Colonic mucosa (tissue), 4 donors: ENCODE results near the gene IPO13. TPM values are rescaled to one million over a fixed set of nuclear protein-coding genes. Genes with fewer than 3 reads are reported as not detected.

Experiments
- DNase-seq: peaks from one replicate; pipeline ENCODE4 v3.0.0-alpha.2; 2020
- H3K27ac ChIP-seq: fragments of 200-600 bp; one replicate; pipeline ENCODE4 v1.8.0; 2021
- H3K27me3 ChIP-seq: fragments of 200-600 bp; one replicate; pipeline ENCODE4 v1.8.0; 2021
- H3K36me3 ChIP-seq: fragments of 200-600 bp; one replicate; pipeline ENCODE4 v1.8.0; 2021
- H3K4me1 ChIP-seq: fragments of 200-600 bp; one replicate; pipeline ENCODE4 v1.8.0; 2021; ENCODE audit warnings: mild to moderate bottlenecking
- H3K4me3 ChIP-seq: fragments of 200-600 bp; one replicate; pipeline ENCODE4 v1.8.0; 2021
- H3K9ac ChIP-seq, 2 donors: one replicate each; pipeline ENCODE4 v1.7.0; 2013; ENCODE audit warnings: control low read depth in 2 of 2, low read depth in 2 of 2, low read length in 2 of 2
- H3K9me3 ChIP-seq: fragments of 200-600 bp; one replicate; pipeline ENCODE4 v1.8.0; 2021
- intact Hi-C: fragments of 100-400 bp; cut with DNase I; formaldehyde crosslinking; loops from one replicate; pipeline ENCODE4 v1.14.1; 2022
- total RNA-seq, 2 donors: library from RNA; stranded (reverse); fragmentation: NEBNext Ultra II Directional in 1 of 2; extraction: Animal tissue kit (Norgen Biotek cat#: 25700) in 1 of 2; gene quantifications; one replicate each; pipeline ENCODE4 v1.2.1, GENCODE V29; 2021
- TF ChIP-seq, protein P1 (sequence below): fragments of 200-600 bp; IDR thresholded peaks from one replicate; pipeline ENCODE4 v1.8.0; 2022; ENCODE audit warnings: antibody characterized with exemption, mild to moderate bottlenecking
- donor health status: healthy.
- donor health status: DM: no; HTN: no; CAD: no.
- donor health status: DM: no; HTN: no; CAD: no.

Gene IPO13
- total RNA-seq, 2 donors from 2014 or later = 17.3 to 27.9 TPM

DNA sequence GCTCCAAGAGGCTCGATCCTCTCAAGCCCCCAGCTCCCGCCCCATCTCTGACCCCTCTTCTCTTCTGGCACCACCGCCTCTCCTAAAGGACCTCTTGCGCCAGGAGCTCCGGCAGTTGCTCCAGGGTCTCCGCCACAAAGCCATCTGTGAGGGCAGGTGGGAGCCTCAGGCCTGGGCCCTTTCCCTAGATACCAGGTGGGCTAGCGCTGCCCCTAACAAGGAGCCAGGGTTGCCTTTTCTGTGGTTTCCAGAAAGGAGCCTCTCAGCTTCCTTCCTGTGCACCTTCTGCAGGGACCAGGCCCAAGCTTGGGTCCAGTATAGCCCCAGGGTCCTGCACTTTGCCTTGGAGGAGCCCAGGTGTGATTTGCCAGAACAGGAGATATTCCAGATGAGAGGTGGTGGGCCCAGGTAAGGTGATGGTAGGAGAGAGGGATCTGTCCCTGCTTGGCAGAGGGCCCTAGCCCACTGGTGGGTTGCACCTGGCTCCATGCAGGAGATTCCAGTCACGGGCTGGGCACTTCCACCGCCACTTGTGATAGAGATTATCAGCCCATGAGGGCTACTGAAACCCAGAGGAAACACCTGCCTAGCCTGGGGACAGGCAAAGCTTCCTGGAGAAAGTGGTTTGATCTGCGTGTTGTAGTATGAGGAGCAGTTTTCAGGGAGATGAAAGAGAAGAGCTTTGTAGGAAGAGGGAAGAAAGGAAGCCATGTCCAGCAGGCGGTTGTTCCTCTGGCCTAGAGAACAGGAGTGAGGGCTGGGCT is 45.7 kb downstream of the IPO13 start:
- H3K4me3 ChIP-seq = peak overlapping the region; percentile 76
- peak overlapping the region; percentile 79 to 81 for H3K9ac ChIP-seq
- TF ChIP-seq, protein P1, sequence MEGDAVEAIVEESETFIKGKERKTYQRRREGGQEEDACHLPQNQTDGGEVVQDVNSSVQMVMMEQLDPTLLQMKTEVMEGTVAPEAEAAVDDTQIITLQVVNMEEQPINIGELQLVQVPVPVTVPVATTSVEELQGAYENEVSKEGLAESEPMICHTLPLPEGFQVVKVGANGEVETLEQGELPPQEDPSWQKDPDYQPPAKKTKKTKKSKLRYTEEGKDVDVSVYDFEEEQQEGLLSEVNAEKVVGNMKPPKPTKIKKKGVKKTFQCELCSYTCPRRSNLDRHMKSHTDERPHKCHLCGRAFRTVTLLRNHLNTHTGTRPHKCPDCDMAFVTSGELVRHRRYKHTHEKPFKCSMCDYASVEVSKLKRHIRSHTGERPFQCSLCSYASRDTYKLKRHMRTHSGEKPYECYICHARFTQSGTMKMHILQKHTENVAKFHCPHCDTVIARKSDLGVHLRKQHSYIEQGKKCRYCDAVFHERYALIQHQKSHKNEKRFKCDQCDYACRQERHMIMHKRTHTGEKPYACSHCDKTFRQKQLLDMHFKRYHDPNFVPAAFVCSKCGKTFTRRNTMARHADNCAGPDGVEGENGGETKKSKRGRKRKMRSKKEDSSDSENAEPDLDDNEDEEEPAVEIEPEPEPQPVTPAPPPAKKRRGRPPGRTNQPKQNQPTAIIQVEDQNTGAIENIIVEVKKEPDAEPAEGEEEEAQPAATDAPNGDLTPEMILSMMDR = no peak
- DNase-seq = no peak
- intact Hi-C loops = no loop called here
- no peaks in the 10 kb centered on the region for H3K4me1 ChIP-seq
- no peaks in the 10 kb centered on the region for H3K36me3 ChIP-seq
- H3K9me3 ChIP-seq = no peaks in the 10 kb centered on the region
- peak overlapping the region; percentile 80 for H3K27ac ChIP-seq
- H3K27me3 ChIP-seq = no peaks in the 10 kb centered on the region

DNA sequence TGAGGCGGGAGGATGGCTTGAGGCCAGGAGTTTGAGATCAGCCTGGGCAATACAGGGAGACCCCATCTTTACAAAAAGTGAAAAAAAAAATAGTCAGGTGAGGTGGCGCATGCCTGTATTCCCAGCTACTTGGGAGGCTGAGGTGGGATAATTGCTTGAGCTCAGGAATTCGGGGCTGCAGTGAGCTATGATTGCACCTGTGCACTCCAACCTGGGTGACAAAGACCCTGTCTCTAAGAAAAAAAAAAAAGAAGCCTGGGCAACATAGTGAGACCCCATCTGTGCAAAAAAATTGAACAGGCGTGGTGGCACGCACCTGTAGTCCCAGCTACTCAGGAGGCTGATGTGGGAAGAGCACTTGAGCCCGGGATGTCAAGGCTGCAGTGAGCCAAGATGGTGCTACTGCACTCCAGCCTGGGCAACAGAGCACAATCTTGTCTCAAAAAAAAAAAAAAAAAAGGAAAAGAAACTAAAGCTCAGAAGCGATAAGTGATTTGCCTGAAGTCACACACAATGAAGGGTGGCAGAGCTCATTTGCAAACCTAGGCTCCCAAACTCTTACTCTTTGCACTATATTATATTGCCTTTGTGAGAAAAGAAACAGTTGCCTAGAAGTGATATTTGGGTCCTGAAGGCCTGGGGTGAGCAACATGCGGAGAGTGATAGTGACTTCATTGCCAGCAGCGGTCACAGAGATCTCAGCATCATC is 46.6 kb downstream of the IPO13 start:
- Histone ChIP-seq H3K36me3 (no peaks in the 10 kb centered on the region), H3K9me3 (no peaks in the 10 kb centered on the region), H3K27ac (no peak overlapping the region), H3K4me1 (no peaks in the 10 kb centered on the region), H3K27me3 (no peaks in the 10 kb centered on the region), H3K9ac (no peak overlapping the region), H3K4me3 (no peak overlapping the region)
- DNase-seq = no peak
- intact Hi-C loops = no loop called here
- TF ChIP-seq, protein P1 = no peak

DNA sequence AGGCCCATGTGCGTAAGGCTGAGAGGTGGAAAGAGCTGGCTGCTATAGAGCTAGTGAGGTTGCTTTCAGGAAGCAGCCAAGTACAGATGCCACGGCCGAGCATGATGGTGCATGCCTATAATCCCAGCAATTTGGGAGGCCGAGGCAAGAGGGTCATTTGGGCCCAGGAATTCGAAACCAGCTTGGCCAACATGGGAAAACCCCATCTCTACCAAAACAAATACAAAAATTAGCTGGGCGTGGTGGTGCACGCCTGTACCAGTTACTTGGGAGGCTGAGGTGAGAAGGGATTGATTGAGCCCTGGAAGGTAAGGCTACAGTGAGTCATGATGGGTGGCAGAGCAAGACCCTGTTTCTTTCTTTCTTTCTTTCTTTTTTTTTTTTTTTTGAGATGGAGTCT is 47.3 kb downstream of the IPO13 start:
- TF ChIP-seq, protein P1 = no peak
- Histone ChIP-seq H3K9me3 (no peaks in the 10 kb centered on the region), H3K4me1 (no peaks in the 10 kb centered on the region), H3K27me3 (no peaks in the 10 kb centered on the region), H3K27ac (no peak overlapping the region), H3K9ac (no peak overlapping the region), H3K36me3 (no peaks in the 10 kb centered on the region), H3K4me3 (no peak overlapping the region)
- DNase-seq = no peak
- intact Hi-C loops = no loop called here

DNA sequence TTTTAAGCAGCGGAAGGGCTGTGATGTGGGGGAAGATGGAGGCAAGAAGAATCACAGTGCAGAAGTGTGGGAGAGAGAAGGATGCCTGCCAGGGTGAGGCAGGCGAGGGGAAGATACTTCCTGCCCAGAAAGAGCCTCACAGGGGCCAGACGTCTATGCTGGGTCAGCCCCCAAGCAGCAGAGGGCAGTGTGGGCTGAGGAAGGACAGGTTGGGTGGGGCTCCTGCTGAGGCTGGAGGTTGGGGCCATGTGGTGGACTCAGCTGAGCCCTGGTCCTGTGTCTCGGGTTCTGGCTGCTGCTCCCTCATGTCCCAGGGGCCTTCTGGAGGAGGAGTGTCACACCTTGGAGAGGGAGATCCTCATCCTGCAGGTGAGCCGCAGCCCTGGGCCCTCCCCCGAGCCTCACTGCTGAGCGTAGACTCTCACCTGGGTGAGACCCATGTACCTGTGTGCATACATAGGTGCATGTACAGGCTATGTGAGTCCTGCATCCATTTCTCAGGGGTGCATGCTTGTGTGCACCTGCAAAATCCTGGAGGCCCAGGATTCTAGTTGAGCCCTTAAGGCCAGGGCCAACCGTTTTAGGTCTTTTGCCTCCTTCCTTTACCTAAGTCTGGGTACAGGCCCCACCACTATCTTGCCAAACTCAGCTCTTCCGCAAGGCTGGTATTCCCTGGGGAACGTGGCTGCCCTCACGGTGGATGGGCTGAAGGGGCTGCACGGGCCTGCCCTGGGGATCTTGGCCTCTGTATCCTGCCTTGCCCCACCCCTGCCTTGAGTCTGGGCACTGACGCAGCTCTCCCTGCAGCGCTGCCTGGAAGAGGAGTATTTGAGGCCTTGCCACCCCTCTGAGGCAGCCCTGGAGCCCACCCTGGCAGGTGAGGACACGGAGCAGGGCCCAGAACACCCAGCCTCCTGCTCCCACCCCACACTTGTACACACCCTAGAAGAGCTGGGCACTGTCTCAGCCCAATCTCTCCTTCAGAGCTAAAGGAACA is 48.3 kb downstream of the IPO13 start:
- intact Hi-C loops = no loop called here
- TF ChIP-seq, protein P1 = peak; percentile 32
- no peaks in the 10 kb centered on the region for H3K9me3 ChIP-seq
- H3K27me3 ChIP-seq = no peaks in the 10 kb centered on the region
- no peaks in the 10 kb centered on the region for H3K4me1 ChIP-seq
- no peak overlapping the region for H3K27ac ChIP-seq
- peak; percentile 43 for DNase-seq
- H3K4me3 ChIP-seq = no peak overlapping the region
- H3K36me3 ChIP-seq = no peaks in the 10 kb centered on the region
- H3K9ac ChIP-seq = no peak overlapping the region
